Panc1 (cell line): ENCODE results near the gene GDF7. TPM values are rescaled to one million over a fixed set of nuclear protein-coding genes. Genes with fewer than 3 reads are reported as not detected.

ENCODE experiments used
- ATAC-seq: fragments of 200-7000 bp; cut with Tn5 transposase; 2 replicates; pipeline ENCODE4 v1.9.1; 2020; ENCODE audit warnings: mild to moderate bottlenecking, moderate library complexity
- BruUV-seq: library from RNA; stranded (reverse); fragments of 400-500 nt; replicated peaks from 2 replicates; lab custom pipeline; 2021; lab: Mats Ljungman, UMichigan
- CTCF ChIA-PET: fragments of 300-600 bp; sonication (Branson Sonifier 250); formaldehyde crosslinking; loops from one replicate; lab custom pipeline; 2022; ENCODE audit warnings: antibody characterized with exemption; lab: Charles Lee
- POLR2A ChIA-PET: fragments of 300-600 bp; sonication (Branson Sonifier 250); formaldehyde crosslinking; loops from one replicate; lab custom pipeline; 2022; ENCODE audit warnings: antibody characterized with exemption; lab: Charles Lee
- DNase-seq: peaks from one replicate; pipeline ENCODE4 v3.0.0-alpha.2; 2010; ENCODE audit warnings: low read depth, low spot score
- H3K27ac ChIP-seq: 2 replicates; pipeline ENCODE4 v1.5.1; 2011; ENCODE audit warnings: mild to moderate bottlenecking, low read length, inconsistent platforms
- H3K27me3 ChIP-seq: fragments of 200-500 bp; sonication (Bioruptor generic); 2 replicates; pipeline ENCODE4 v1.6.0; 2014; ENCODE audit warnings: low read length, inconsistent platforms; ENCODE audit not compliant: control insufficient read depth, insufficient read depth
- H3K36me3 ChIP-seq: fragments of 200-500 bp; sonication (Bioruptor generic); 2 replicates; pipeline ENCODE4 v1.5.1; 2014; ENCODE audit warnings: inconsistent platforms, mild to moderate bottlenecking, low read length, moderate library complexity; ENCODE audit not compliant: control insufficient read depth, insufficient read depth
- H3K4me1 ChIP-seq: 2 replicates; pipeline ENCODE4 v1.5.1; 2011; ENCODE audit warnings: inconsistent platforms, mild to moderate bottlenecking, low read length, moderate library complexity; ENCODE audit not compliant: control insufficient read depth, insufficient read depth
- H3K4me3 ChIP-seq, 2 experiments: 2 replicates each; pipeline ENCODE4 v1.5.1; 2011 to 2012; ENCODE audit warnings: low read depth in 2 of 2, low read length in 2 of 2, mild to moderate bottlenecking in 2 of 2, inconsistent platforms in 1 of 2, moderate library complexity in 1 of 2
- H3K9me3 ChIP-seq: fragments of 200-500 bp; sonication (Bioruptor generic); 2 replicates; pipeline ENCODE4 v1.5.1; 2014; ENCODE audit warnings: low read depth, mild to moderate bottlenecking, inconsistent platforms, low read length, moderate library complexity; ENCODE audit not compliant: control insufficient read depth, insufficient read depth
- POLR2AphosphoS5 ChIP-seq: IDR thresholded peaks from 2 replicates; pipeline ENCODE4 v1.6.1; 2012; ENCODE audit warnings: mild to moderate bottlenecking, low read depth, low read length, moderate library complexity
- SIN3A ChIP-seq: IDR thresholded peaks from 2 replicates; pipeline ENCODE4 v1.6.1; 2012; ENCODE audit warnings: low read depth, mild to moderate bottlenecking, low read length, moderate library complexity, borderline replicate concordance; ENCODE audit not compliant: insufficient read depth
- TCF7L2 ChIP-seq: IDR thresholded peaks from 2 replicates; pipeline ENCODE4 v1.6.1; 2011; ENCODE audit warnings: mild to moderate bottlenecking, low read depth, low read length, inconsistent platforms
- in situ Hi-C: cut with HindIII; loops from 2 replicates; pipeline ENCODE4 v1.10.0; 2016; ENCODE audit warnings: low sequenced_read_pairs, low pct_unique_long_range_greater_than_20kb
- intact Hi-C: fragments of 100-400 bp; cut with micrococcal nuclease; formaldehyde crosslinking; loops from one replicate; pipeline ENCODE4 v1.10.0; 2022; ENCODE audit not compliant: unreplicated experiment
- total RNA-seq: library from RNA; stranded (reverse); gene quantifications from one replicate; pipeline ENCODE4 v1.2.1, GENCODE V29; 2021; ENCODE audit not compliant: unreplicated experiment
- TF ChIP-seq, protein P1 (sequence below), 2 experiments: IDR thresholded peaks; 2 replicates each; pipeline ENCODE4 v1.6.1; 2011 to 2012; ENCODE audit warnings: low read depth in 2 of 2, control low read depth in 1 of 2, low read length in 1 of 2, mild to moderate bottlenecking in 1 of 2, moderate library complexity in 1 of 2; ENCODE audit not compliant: insufficient read depth in 1 of 2
- TF ChIP-seq, protein P2 (sequence below): fragments of 450-650 bp; IDR thresholded peaks from 2 replicates; pipeline ENCODE4 v1.5.1; 2017; ENCODE audit warnings: mild to moderate bottlenecking

The GDF7 gene
- total RNA-seq, 1 experiment from 2014 or later: not detected

DNA sequence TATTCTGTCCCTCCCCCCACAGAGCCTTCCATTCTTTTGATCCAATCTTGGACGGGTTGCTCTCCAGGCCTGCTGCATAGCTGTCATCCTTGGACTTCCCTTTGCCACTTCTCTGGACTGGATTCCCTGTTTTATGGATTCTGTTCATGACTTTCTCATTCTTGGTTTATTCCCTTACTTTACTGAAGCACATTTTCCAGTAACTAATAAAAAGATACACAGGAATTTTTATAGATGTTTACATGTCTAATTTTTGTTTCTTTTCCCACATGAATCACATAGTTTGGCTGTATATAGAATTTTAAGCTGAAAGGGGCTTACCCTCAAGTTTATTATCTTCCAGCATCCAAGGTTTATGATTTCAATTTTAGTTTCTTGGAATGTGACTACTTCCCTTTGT lies 37.9 kb downstream of the GDF7 start:
- BruUV-seq: no TSS peak
- no peaks in the 10 kb centered on the region for H3K27me3 ChIP-seq
- CTCF ChIA-PET: no interaction called here

DNA sequence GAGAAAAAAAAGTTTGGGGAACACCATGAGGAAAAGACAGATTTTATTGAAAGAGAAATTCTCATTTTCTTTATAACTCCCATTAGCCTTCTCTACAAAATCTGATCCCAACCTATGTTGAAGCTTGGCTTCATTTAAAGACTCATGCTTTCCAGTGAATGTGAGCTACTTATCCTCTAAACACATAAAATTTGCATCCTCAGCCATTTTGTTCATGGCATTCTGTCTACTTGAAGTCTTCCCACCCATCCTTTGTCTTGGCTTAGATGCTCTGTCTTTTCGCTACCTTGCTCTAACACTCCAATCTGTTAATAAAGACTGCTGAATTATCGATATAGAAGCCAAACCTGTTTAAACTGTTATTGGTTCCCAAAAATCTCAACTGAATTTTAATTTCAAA lies 39.3 kb downstream of the GDF7 start:
- no peak overlapping the region for H3K4me3 ChIP-seq
- no peaks in the 10 kb centered on the region for H3K27me3 ChIP-seq
- TF ChIP-seq, protein P1, sequence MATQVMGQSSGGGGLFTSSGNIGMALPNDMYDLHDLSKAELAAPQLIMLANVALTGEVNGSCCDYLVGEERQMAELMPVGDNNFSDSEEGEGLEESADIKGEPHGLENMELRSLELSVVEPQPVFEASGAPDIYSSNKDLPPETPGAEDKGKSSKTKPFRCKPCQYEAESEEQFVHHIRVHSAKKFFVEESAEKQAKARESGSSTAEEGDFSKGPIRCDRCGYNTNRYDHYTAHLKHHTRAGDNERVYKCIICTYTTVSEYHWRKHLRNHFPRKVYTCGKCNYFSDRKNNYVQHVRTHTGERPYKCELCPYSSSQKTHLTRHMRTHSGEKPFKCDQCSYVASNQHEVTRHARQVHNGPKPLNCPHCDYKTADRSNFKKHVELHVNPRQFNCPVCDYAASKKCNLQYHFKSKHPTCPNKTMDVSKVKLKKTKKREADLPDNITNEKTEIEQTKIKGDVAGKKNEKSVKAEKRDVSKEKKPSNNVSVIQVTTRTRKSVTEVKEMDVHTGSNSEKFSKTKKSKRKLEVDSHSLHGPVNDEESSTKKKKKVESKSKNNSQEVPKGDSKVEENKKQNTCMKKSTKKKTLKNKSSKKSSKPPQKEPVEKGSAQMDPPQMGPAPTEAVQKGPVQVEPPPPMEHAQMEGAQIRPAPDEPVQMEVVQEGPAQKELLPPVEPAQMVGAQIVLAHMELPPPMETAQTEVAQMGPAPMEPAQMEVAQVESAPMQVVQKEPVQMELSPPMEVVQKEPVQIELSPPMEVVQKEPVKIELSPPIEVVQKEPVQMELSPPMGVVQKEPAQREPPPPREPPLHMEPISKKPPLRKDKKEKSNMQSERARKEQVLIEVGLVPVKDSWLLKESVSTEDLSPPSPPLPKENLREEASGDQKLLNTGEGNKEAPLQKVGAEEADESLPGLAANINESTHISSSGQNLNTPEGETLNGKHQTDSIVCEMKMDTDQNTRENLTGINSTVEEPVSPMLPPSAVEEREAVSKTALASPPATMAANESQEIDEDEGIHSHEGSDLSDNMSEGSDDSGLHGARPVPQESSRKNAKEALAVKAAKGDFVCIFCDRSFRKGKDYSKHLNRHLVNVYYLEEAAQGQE (IDR thresholded peaks at IDR 0.05; ENCODE audit: insufficient read depth in 1 of 2, low read depth in 2 of 2, low read length in 1 of 2): no peak
- ChIA-PET POLR2A (no interaction called here), CTCF (no interaction called here)
- in situ Hi-C loops: no loop called here
- no peak for ATAC-seq
- H3K27ac ChIP-seq: no peak overlapping the region
- no peak for DNase-seq
- no peaks in the 10 kb centered on the region for H3K36me3 ChIP-seq
- intact Hi-C loops: no loop called here
- H3K9me3 ChIP-seq: no peaks in the 10 kb centered on the region
- no peaks in the 10 kb centered on the region for H3K4me1 ChIP-seq
- no TSS peak for BruUV-seq

More for the DNA sequence above, 37.9 kb downstream of the GDF7 start:
- TF ChIP-seq, protein P2, sequence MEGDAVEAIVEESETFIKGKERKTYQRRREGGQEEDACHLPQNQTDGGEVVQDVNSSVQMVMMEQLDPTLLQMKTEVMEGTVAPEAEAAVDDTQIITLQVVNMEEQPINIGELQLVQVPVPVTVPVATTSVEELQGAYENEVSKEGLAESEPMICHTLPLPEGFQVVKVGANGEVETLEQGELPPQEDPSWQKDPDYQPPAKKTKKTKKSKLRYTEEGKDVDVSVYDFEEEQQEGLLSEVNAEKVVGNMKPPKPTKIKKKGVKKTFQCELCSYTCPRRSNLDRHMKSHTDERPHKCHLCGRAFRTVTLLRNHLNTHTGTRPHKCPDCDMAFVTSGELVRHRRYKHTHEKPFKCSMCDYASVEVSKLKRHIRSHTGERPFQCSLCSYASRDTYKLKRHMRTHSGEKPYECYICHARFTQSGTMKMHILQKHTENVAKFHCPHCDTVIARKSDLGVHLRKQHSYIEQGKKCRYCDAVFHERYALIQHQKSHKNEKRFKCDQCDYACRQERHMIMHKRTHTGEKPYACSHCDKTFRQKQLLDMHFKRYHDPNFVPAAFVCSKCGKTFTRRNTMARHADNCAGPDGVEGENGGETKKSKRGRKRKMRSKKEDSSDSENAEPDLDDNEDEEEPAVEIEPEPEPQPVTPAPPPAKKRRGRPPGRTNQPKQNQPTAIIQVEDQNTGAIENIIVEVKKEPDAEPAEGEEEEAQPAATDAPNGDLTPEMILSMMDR: no peak
- no peak for TF ChIP-seq SIN3A
- TF ChIP-seq, protein P1 (IDR thresholded peaks at IDR 0.05; ENCODE audit: insufficient read depth in 1 of 2, low read depth in 2 of 2, low read length in 1 of 2): no peak
- TF ChIP-seq POLR2AphosphoS5: no peak
- TF ChIP-seq TCF7L2: no peak
- intact Hi-C loops: no loop called here
- Histone ChIP-seq H3K9me3 (no peaks in the 10 kb centered on the region), H3K4me3 (no peak overlapping the region), H3K36me3 (no peaks in the 10 kb centered on the region), H3K27ac (no peak overlapping the region), H3K4me1 (no peaks in the 10 kb centered on the region)
- ATAC-seq: no peak
- in situ Hi-C loops: no loop called here
- POLR2A ChIA-PET: no interaction called here
- no peak for DNase-seq
